ENCODE data around the gene SLC16A4. TPM values are rescaled to one million over a fixed set of nuclear protein-coding genes. Genes with fewer than 3 reads are reported as not detected.
"Not testable (repeated sequence)": the region's sequence is repeated elsewhere in the genome, so short reads cannot be mapped to it uniquely, and the experiment has no call there.

Gene SLC16A4
- total RNA-seq, 1 donor from 2014 or later = 2.3 TPM

DNA sequence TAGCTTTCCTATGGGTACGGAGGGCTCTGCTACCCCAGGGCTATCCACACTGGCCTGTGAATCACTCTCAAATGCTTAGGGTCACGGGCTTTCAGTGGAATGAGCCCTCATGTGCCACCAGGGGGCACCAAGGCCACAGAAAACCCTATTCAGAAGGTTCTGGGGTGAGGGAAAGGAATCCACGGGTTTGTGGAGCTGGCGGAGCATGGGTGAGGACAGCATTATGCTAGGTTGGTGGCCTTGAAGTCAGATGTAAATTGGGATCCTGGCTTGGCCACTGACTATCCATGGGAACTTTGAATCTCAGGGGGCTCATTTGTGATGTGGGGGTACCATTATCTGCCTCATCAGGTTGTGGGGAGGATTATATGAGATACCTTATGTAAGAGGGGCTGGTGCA, 21.8 kb upstream of the SLC16A4 start:
- DNase-seq (ENCODE audit: low spot score) = no peak
- intact Hi-C loops (cut with DNase I) = loop anchor here (1.0 to 2.0 kb wide), 2 partner anchors 48 to 84 kb away; no protein-coding TSS in a partner anchor

GRCh38 chr1:110411173-110411735, 20.4 kb upstream of the SLC16A4 start:
- intact Hi-C loops (cut with DNase I) = no loop called here
- no peak for DNase-seq (ENCODE audit: low spot score)

- intact Hi-C loops (cut with DNase I) = loop anchor here (5.0 kb wide), 2 partner anchors 202 to 377 kb away; partner anchors contain the start of gene STRIP1
- DNase-seq (ENCODE audit: low spot score) = no peak
These were observed 18.5 kb upstream of the SLC16A4 start for GRCh38 chr1:110409316-110409715.

- no peak for DNase-seq (ENCODE audit: low spot score)
- intact Hi-C loops (cut with DNase I) = loop anchor here (5.0 kb wide), 2 partner anchors 201 to 376 kb away; partner anchors contain the start of gene STRIP1
These were observed 17.7 kb upstream of the SLC16A4 start for GRCh38 chr1:110408488-110408887.

GRCh38 chr1:110407260-110408210, 16.7 kb upstream of the SLC16A4 start, which contains the start of gene LAMTOR5:
LAMTOR5 (minus strand) TSS chr1:110407694; CDS start chr1:110407620, 74 bp downstream.
- DNase-seq (ENCODE audit: low spot score) = peak; percentile 97
- intact Hi-C loops (cut with DNase I) = loop anchor here (2.0 to 5.0 kb wide), 3 partner anchors 69 to 375 kb away; partner anchors contain the start of genes RBM15 and STRIP1

DNA sequence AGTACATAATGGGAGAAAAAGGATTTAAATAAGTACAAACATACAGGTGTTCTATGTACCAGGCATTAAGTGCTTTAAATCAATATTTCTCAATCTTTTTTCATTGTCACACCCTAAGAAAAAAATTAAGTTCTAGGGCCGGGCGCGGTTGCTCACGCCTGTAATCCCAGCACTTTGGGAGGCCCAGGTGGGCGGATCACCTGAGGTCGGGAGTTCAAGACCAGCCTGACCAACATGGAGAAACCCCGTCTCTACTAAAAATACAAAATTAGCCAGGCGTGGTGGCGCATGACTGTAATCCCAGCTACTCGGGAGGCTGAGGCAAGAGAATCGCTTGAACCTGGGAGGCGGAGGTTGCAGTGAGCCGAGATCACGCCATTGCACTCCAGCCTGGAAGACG, 15.6 kb upstream of the SLC16A4 start:
- intact Hi-C loops (cut with DNase I) = loop anchor here (2.0 to 5.0 kb wide), 3 partner anchors 68 to 374 kb away; partner anchors contain the start of genes RBM15 and STRIP1
- DNase-seq (ENCODE audit: low spot score) = not testable (repeated sequence)

DNA sequence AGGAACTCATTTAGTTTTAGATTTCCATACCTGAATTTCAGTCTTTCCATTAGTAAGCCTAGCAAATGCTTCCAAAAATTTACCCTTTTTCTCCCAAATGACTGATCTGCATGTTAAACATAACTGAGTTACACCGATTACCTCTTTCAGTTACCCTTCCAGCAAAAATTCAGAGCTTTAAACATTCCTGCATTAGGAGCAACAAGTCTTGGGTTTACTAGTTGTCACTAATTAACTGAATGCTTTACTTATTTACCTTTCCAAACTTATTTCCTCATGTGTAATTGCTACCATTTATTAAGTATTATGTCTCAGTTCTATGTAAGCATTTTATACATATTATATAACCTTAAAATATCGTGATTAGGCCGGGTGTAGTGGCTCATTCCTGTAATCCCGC, 13.6 kb upstream of the SLC16A4 start:
- intact Hi-C loops (cut with DNase I) = no loop called here
- DNase-seq (ENCODE audit: low spot score) = no peak

GRCh38 chr1:110403805-110404204, 13.0 kb upstream of the SLC16A4 start:
- no peak for DNase-seq (ENCODE audit: low spot score)
- intact Hi-C loops (cut with DNase I) = no loop called here

- intact Hi-C loops (cut with DNase I); DNase-seq (ENCODE audit: low spot score): not testable (repeated sequence)
These were observed 5.6 kb upstream of the SLC16A4 start for GRCh38 chr1:110396259-110396958.

DNA sequence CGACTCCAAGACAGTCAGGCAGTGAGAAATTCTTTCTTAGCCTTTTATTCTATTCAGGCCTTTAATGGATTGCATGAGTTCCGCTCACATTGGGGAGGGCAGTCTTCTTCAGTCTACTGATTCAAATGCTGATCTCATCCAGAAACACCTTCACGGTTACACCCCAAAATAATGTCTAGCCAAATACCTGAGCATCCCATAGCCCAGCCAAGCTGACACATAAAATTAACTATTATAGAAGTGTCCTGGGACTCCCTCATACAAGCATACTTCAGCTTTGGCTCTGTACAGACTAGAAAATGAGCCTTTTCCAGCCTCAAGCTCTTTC, 3.6 kb upstream of the SLC16A4 start:
- intact Hi-C loops (cut with DNase I) = no loop called here
- DNase-seq (ENCODE audit: low spot score) = no peak

GRCh38 chr1:110393691-110394492, 3.1 kb upstream of the SLC16A4 start:
- intact Hi-C loops (cut with DNase I) = no loop called here
- DNase-seq (ENCODE audit: low spot score) = no peak

DNA sequence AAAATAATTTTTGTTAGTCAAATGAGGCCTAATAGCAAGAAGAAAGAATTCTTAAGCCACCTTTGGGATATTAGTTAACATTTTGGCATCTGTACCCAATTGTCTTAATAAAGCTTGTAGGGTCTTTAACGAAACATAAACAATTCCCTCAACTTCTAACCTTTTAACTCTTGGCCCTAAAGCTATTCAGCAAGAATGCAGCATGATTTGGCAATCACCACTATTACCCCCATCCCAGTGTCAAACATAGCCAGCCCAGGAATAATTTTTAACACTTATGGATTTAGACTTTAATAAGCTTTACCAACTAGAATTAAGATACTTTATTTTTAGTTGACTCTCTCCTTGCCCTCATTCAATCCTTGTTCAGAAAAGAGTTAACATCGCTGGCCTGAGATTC, 2.5 kb upstream of the SLC16A4 start:
- intact Hi-C loops (cut with DNase I) = no loop called here
- DNase-seq (ENCODE audit: low spot score) = no peak

DNA sequence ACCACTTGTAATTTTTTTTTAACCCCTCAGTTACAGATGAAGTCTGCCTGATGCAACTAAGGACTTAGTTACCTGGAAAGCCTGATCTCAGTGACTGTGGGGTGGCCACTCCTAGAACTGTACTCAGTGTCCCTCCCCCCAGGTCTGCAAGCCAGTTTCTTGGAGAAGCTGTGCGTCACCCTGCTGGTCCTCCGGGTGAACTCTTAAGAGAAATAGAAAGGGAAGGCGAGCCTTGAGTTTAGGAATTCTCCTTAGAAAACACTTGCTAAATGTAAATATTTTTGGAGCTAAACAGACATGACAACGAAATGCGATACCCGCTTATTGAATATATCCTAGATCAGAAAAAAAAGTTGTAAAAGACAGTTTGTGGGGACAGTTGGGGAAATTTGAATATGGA, 730 bp downstream of the SLC16A4 start:
- no peak for DNase-seq (ENCODE audit: low spot score)

DNA sequence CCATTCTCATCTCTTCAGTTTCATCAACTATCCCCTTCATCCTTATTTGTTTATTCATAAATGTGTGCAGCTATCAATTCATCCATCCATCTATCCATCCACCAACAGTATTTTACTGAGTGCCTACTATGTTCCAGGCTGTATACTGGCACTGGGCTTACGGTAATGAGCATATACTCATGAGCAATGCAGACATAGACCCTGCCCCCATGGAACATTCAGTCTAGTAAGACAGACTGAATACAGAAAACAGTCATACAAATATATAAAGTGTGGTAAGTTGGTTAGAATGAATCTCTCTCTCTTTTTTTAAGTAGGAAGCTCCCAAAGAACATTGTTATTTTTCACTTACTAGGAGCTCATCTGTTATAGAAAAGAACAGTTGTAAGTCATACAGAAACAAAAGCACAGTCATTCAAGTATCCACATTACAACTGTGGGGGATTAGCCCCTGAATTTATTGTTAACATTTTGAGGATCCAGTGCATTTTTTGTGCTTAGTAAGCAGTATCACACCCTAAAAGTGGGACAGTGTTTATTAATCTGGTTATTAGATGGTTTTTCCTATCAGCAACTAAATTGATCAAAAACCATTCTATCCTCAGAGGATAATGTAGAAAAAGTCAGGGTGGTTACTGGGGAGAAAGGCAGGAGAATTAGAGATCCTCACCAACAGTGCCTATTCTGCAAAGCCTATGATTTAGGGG, 3.6 kb downstream of the SLC16A4 start:
- DNase-seq (ENCODE audit: low spot score) = no peak
- intact Hi-C loops (cut with DNase I) = no loop called here

More for the DNA sequence above, 730 bp downstream of the SLC16A4 start:
- intact Hi-C loops (cut with DNase I) = no loop called here

DNA sequence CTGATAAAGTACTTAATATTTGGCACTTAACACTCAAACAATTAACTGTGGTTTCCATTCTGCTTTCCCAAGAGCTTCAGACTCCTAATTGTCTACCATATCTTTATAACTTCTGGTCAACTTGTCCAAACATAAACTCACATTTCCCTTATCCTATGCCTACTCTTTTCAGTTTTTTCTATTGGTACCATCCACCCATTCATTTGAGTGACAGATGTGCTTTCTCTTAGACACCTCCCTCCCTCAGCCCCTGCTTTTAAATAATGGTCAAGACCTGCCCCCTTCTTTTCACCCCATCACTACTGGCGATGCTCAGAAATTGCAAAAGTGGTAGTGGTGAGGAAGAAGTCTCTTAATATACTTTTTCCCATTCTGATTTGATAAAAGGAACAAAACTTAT, 5.5 kb downstream of the SLC16A4 start:
- DNase-seq (ENCODE audit: low spot score) = no peak
- intact Hi-C loops (cut with DNase I) = no loop called here

DNA sequence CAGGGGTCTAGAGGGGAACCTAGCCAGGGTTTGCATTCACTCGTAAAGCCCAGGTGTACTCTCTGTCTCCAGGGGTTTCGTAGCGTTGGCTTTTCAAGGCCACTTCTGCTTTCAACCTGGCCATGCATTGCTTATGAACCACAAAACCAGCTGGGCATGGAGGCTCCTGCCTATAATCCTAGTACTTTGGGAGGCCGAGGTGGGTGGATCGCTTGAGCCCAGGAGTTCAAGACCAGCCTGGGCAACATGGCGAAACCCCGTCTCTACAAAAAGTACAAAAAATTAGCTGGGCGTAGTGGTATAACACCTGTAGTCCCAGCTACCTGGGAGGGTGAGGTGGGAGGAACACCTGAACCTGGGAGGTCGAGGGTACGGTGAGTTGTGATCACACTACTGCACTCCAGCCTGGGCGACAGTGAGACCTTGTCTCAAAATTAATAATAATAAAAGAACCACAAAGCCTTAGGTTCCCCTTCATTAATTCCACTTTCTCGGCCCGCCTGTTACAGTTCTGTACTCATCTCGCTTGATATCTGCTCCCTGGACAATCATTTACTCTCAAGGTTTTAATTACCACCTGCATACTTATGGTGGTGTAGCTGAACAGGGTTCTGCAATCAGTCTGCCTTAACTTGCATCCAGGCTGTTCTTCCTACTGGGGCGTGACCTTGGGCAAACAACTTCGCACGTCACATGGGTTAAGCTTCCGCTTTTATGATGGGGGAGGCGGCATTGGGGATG, 6.1 kb downstream of the SLC16A4 start:
- intact Hi-C loops (cut with DNase I) = no loop called here
- DNase-seq (ENCODE audit: low spot score) = no peak

- intact Hi-C loops (cut with DNase I) = no loop called here
- no peak for DNase-seq (ENCODE audit: low spot score)
These were observed 7.4 kb downstream of the SLC16A4 start for GRCh38 chr1:110383251-110383990.

Data from cardiac septum (tissue), 1 donor.